ENCODE results near the gene BFSP1.

Gene BFSP1

GRCh38 chr20:17457588-17458190 is 73.5 kb downstream of the BFSP1 start:
- DNase-seq = no peak

GRCh38 chr20:17457079-17457478 is 74.1 kb downstream of the BFSP1 start:
- DNase-seq = no peak

- DNase-seq = no peak
Observed at GRCh38 chr20:17456279-17456678, 74.9 kb downstream of the BFSP1 start.

GRCh38 chr20:17453592-17453991 is 77.6 kb downstream of the BFSP1 start:
- no peak for DNase-seq

- no peak for DNase-seq
Observed at GRCh38 chr20:17452441-17452840, 78.7 kb downstream of the BFSP1 start.

- DNase-seq = no peak
Observed at GRCh38 chr20:17449031-17449430, 82.1 kb downstream of the BFSP1 start.

- no peak for DNase-seq
Observed at GRCh38 chr20:17448071-17448470, 83.1 kb downstream of the BFSP1 start.

GRCh38 chr20:17446171-17446570 is 85.0 kb downstream of the BFSP1 start:
- DNase-seq = no peak

GRCh38 chr20:17445543-17445942 is 85.6 kb downstream of the BFSP1 start:
- no peak for DNase-seq

- no peak for DNase-seq
Observed at GRCh38 chr20:17444091-17444490, 87.1 kb downstream of the BFSP1 start.
